Common myeloid progenitor, CD34-positive (primary cell): ENCODE data around the gene PRPF8.
A peak's percentile ranks its signal among the peaks of the same experiment; 100 is the strongest.

Experiments
- CTCF ChIA-PET: fragments of 350-600 bp; sonication (Branson Sonifier 250); formaldehyde crosslinking; loops from one replicate; lab custom pipeline; 2021; ENCODE audit warnings: antibody characterized with exemption; lab: Charles Lee
- POLR2A ChIA-PET: fragments of 350-600 bp; sonication (Branson Sonifier 250); formaldehyde crosslinking; loops from one replicate; lab custom pipeline; 2021; ENCODE audit warnings: antibody characterized with exemption; lab: Charles Lee
- DNase-seq, 3 donors: peaks; one replicate each; pipeline versions ENCODE4 v3.0.0 to v3.0.0-alpha.2; 2013
- H3K27ac ChIP-seq, 2 experiments: 1 replicate in 1 of 2; 2 replicates in 1 of 2; pipeline ENCODE4 v1.7.0; 2013; ENCODE audit warnings: inconsistent platforms in 2 of 2, low read length in 2 of 2, mild to moderate bottlenecking in 2 of 2, low read depth in 1 of 2, moderate library complexity in 1 of 2; ENCODE audit not compliant: severe bottlenecking in 2 of 2, insufficient read depth in 1 of 2, poor library complexity in 1 of 2
- H3K27me3 ChIP-seq, 5 experiments: replicated peaks in 2 of 5; 1 replicate in 3 of 5; 2 replicates in 2 of 5; pipeline versions ENCODE4 v1.6.1 to v1.7.0; 2013; ENCODE audit warnings: low read length in 4 of 5, mild to moderate bottlenecking in 2 of 5, moderate library complexity in 2 of 5, inconsistent platforms in 1 of 5; ENCODE audit not compliant: insufficient read depth in 5 of 5, control insufficient read depth in 4 of 5
- H3K36me3 ChIP-seq, 4 experiments: 1 replicate in 2 of 4; 2 replicates in 2 of 4; pipeline versions ENCODE4 v1.6.1 to v1.7.0; 2013; ENCODE audit warnings: low read length in 3 of 4, control low read depth in 1 of 4, mild to moderate bottlenecking in 1 of 4; ENCODE audit not compliant: control insufficient read depth in 4 of 4, insufficient read depth in 4 of 4
- H3K4me1 ChIP-seq, 4 experiments: 1 replicate in 3 of 4; 2 replicates in 1 of 4; pipeline versions ENCODE4 v1.6.1 to v1.7.1; 2013; ENCODE audit warnings: low read length in 3 of 4, mild to moderate bottlenecking in 3 of 4, control low read depth in 1 of 4, inconsistent platforms in 1 of 4, moderate library complexity in 1 of 4; ENCODE audit not compliant: control insufficient read depth in 4 of 4, insufficient read depth in 4 of 4; ENCODE audit errors: control extremely low read depth in 1 of 4
- H3K4me3 ChIP-seq, 7 experiments: 1 replicate in 4 of 7; 2 replicates in 3 of 7; pipeline versions ENCODE4 v1.5.1 to v1.7.0; 2013; ENCODE audit warnings: mild to moderate bottlenecking in 7 of 7, low read length in 6 of 7, moderate library complexity in 6 of 7, inconsistent platforms in 2 of 7, low read depth in 2 of 7, control low read depth in 1 of 7; ENCODE audit not compliant: insufficient read depth in 4 of 7, control insufficient read depth in 1 of 7; ENCODE audit errors: extremely low read depth in 1 of 7
- H3K9me3 ChIP-seq, 5 experiments: 1 replicate in 4 of 5; 2 replicates in 1 of 5; pipeline versions ENCODE4 v1.6.1 to v1.7.1; 2013; ENCODE audit warnings: low read length in 4 of 5, mild to moderate bottlenecking in 2 of 5, inconsistent platforms in 1 of 5, low read depth in 1 of 5, moderate library complexity in 1 of 5; ENCODE audit not compliant: control insufficient read depth in 4 of 5, insufficient read depth in 2 of 5; ENCODE audit errors: control extremely low read depth in 1 of 5
- WGBS: methylation state at CpG from one replicate; pipeline ENCODE4 v1.1.5; 2013; ENCODE audit not compliant: insufficient coverage; 5-methylcytosine and 5-hydroxymethylcytosine counted together

Gene PRPF8

GRCh38 chr17:1646199-1646875, 38.3 kb downstream of the PRPF8 start:
- H3K4me1 ChIP-seq, result peaks cover 0 to 68% (median 66%) of the 10 kb centered on the region in 4 experiments
- DNase-seq, result no peak
- peak overlapping the region in 6 of 7 experiments; percentile 61 to 91 (median 76) for H3K4me3 ChIP-seq
- POLR2A ChIA-PET, result no interaction called here
- 59% methylated on average over 6 of the region's 13 CpGs for WGBS
- H3K27ac ChIP-seq, result peak overlapping the region; percentile 61 to 84
- no peaks in the 10 kb centered on the region for H3K27me3 ChIP-seq
- H3K36me3 ChIP-seq, result peaks cover 0 to 15% (median 9%) of the 10 kb centered on the region in 4 experiments
- H3K9me3 ChIP-seq, result no peaks in the 10 kb centered on the region
- CTCF ChIA-PET, result interaction anchor here (1.0 to 5.6 kb wide), 5 partner anchors 13 to 71 kb away, joined by 3 to 58 read pairs (median 6); partner anchors contain the start of gene SLC43A2

- peaks cover 0 to 65% (median 63%) of the 10 kb centered on the region in 4 experiments for H3K4me1 ChIP-seq
- H3K27ac ChIP-seq, result peak within 1 kb of the TSS; percentile 61 to 84
- POLR2A ChIA-PET, result interaction anchor here (1.3 kb wide), 1 partner anchor 16 kb away, joined by 3 read pairs; no protein-coding TSS in a partner anchor
- peaks cover 0 to 12% (median 3%) of the 10 kb centered on the region in 4 experiments for H3K36me3 ChIP-seq
- no peaks in the 10 kb centered on the region for H3K9me3 ChIP-seq
- peak within 1 kb of the TSS; percentile 27 to 91 (median 72) for H3K4me3 ChIP-seq
- WGBS, result 13% methylated on average over 13 of the region's 25 CpGs
- no peaks in the 10 kb centered on the region for H3K27me3 ChIP-seq
- DNase-seq, result peak in 2 of 3 donors; percentile 50 to 55
- CTCF ChIA-PET, result interaction anchor here (0.9 to 5.6 kb wide), 7 partner anchors 13 to 76 kb away, joined by 3 to 58 read pairs (median 4); partner anchors contain the start of gene SLC43A2
Observed at GRCh38 chr17:1645207-1646171, 39.2 kb downstream of the PRPF8 start, which contains the start of gene SCARF1. TSS of gene SCARF1 (minus strand) at chr17:1645732. CDS start at chr17:1645697, 35 bp downstream.

GRCh38 chr17:1644493-1645206, 40.0 kb downstream of the PRPF8 start:
- H3K9me3 ChIP-seq, result no peaks in the 10 kb centered on the region
- H3K4me1 ChIP-seq, result peaks cover 0 to 58% (median 55%) of the 10 kb centered on the region in 4 experiments
- no peaks in the 10 kb centered on the region for H3K27me3 ChIP-seq
- H3K27ac ChIP-seq, result peak overlapping the region; percentile 61 to 84
- H3K4me3 ChIP-seq, result peak overlapping the region; percentile 27 to 91 (median 72)
- peak; percentile 61 to 81 (median 77) for DNase-seq
- ChIA-PET POLR2A (interaction anchor here (1.3 kb wide), 1 partner anchor 15 kb away, joined by 3 read pairs; no protein-coding TSS in a partner anchor), CTCF (interaction anchor here (0.9 to 5.6 kb wide), 3 partner anchors 16 to 75 kb away, joined by 3 to 58 read pairs (median 4); partner anchors contain the start of gene SLC43A2)
- peaks cover 0 to 14% (median 5%) of the 10 kb centered on the region in 4 experiments for H3K36me3 ChIP-seq
- 8% methylated on average over 10 of the region's 15 CpGs for WGBS

- WGBS, result 11% methylated on average over 11 of the region's 13 CpGs
- CTCF ChIA-PET, result interaction anchor here (0.9 to 5.6 kb wide), 4 partner anchors 15 to 75 kb away, joined by 3 to 58 read pairs (median 4); partner anchors contain the start of gene SLC43A2
- Histone ChIP-seq H3K4me3 (peak overlapping the region in 6 of 7 experiments; percentile 61 to 91 (median 76)), H3K36me3 (peaks cover 0 to 18% (median 6%) of the 10 kb centered on the region in 4 experiments), H3K9me3 (no peaks in the 10 kb centered on the region), H3K27me3 (no peaks in the 10 kb centered on the region), H3K27ac (no peak overlapping the region), H3K4me1 (peaks cover 0 to 54% (median 53%) of the 10 kb centered on the region in 4 experiments)
- no peak for DNase-seq
- POLR2A ChIA-PET, result no interaction called here
Observed at GRCh38 chr17:1643999-1644492, 40.6 kb downstream of the PRPF8 start.

GRCh38 chr17:1643293-1643998, 41.2 kb downstream of the PRPF8 start:
- no peaks in the 10 kb centered on the region for H3K27me3 ChIP-seq
- peaks cover 0 to 23% (median 10%) of the 10 kb centered on the region in 4 experiments for H3K36me3 ChIP-seq
- H3K4me3 ChIP-seq, result peak overlapping the region; percentile 24 to 91 (median 70)
- H3K9me3 ChIP-seq, result no peaks in the 10 kb centered on the region
- CTCF ChIA-PET, result interaction anchor here (1.0 to 1.9 kb wide), 2 partner anchors 14 to 74 kb away, joined by 3 to 4 read pairs; no protein-coding TSS in a partner anchor
- peaks cover 0 to 51% (median 50%) of the 10 kb centered on the region in 4 experiments for H3K4me1 ChIP-seq
- WGBS, result under 1% methylated on average over 51 of the region's 90 CpGs
- DNase-seq, result peak; percentile 43 to 71 (median 63)
- no peak overlapping the region for H3K27ac ChIP-seq
- POLR2A ChIA-PET, result no interaction called here
